Stimulated activated CD4-positive, alpha-beta T cell treated with anti-CD3 and anti-CD28 coated beads, TNF-alpha, amount 100 ng/mL, for 4 hours (primary cell): ENCODE measurements around the gene C14orf93.

Experiments
- DNase-seq, 3 experiments: peaks; one replicate each; pipeline ENCODE4 v3.0.0-alpha.2; 2020; ENCODE audit warnings: low read depth in 3 of 3

The C14orf93 gene

GRCh38 chr14:23045419-23046357 is 35.7 kb upstream of the C14orf93 start:
- DNase-seq: no peak

GRCh38 chr14:23044840-23045239 is 34.9 kb upstream of the C14orf93 start:
- no peak for DNase-seq

DNA sequence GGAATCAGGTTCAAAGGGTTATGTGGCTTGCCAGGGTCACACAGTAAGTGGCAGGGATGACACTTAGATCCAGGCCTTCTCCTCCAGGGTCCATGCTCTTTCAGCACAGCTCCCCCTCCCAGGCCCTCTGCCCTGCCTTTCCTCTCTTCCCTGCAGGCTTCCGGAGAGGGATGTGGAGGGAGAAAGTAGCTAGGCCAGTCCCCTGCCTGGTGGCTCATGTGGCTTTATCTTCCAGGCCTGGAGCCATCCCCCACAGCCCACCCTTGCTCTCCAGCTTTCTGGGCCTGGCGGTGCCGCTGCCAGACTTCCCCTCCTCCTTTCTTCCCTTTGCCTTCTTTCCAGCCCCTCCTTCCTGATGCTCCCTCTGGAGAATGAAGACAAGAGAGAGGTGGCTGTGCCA is 33.8 kb upstream of the C14orf93 start:
- DNase-seq: no peak

DNA sequence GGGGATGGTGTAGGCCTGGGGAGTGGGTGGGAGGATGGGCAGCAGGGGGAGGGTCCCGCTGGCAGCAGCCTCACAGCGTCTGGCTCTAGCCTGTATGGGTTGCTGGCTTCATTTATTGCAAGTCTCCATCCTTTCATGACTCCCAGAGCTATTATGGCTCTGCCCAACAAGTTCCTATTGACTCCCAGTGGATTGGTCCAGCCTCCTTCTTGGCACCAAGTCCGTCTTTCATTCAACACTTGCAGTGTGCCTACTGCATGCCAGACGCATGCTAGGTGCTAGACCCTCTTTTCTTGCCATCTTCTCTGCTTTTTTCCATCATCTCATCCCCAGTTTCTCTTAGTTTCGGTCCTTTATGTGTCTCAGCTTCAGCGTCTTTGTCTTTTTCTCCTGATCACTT is 33.2 kb upstream of the C14orf93 start:
- DNase-seq: no peak

- DNase-seq: no peak
These were observed 32.4 kb upstream of the C14orf93 start, which contains the start of gene PSMB11 for GRCh38 chr14:23042162-23042965. Gene PSMB11, plus strand, starts transcription at chr14:23042212. Its CDS starts 14 bp downstream, at chr14:23042226.

DNA sequence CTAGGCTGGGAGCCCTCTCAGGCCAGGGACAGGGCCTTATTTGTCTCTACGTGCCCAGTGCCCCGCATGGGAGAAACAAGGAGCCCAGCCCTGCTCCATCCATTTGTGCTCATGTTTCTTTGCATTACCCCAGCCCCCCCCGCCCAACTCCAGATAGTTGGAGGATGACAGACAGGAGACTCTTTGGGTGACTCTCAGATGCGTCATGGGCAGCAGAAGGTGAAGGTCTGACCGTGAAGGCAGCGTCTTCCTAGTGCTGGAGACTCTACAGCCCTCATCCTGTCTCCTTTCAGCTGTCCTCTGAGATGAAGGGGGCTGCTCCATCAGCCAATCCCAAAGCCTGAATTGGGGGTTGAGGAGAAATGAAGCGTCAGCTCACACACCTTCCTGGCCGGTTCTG is 31.8 kb upstream of the C14orf93 start:
- no peak for DNase-seq

- DNase-seq: no peak
These were observed 30.2 kb upstream of the C14orf93 start for GRCh38 chr14:23040100-23040499.

DNA sequence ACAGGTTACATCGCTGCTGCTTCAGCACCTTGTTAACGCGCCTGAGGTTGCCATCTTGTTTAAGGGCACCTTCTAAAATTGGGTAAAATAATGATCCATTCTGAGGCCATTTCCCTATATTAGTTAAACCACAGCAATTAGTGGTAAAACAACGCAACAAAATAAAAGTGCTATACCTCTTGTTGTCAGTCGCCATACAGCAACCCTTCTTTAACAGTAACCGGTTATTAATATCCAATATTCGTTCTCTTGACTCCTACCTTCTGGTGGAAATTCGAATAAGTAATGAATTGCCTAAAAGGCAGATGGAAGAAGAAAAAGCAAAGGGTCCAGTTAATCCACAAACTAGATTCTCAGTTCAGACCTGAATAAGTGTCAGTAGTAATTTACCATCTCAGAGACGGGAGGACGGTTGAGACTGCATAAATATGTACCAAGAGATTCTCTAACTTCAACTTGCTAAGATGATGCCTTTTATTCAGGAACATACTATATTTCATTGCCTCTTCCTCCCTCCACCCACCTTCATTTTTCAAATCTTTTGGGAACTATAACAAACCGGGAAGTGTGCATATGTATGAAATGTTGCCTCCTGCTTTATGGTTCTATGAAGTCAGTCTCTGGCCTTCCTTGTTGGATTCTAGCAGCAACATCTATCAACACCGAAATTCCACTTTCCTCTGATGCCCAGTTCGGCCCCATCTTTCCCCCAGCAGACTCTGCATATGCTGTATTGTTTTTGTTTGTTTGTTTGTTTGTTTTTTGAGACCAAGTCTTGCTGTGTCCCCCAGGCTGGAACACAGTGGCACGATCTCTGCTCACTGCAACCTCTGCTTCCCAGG is 25.6 kb upstream of the C14orf93 start:
- no peak for DNase-seq

- peak; percentile 57 to 79 (median 73) for DNase-seq
These were observed 24.8 kb upstream of the C14orf93 start, which contains the start of gene PSMB5 for GRCh38 chr14:23034498-23035302. Gene PSMB5, minus strand, starts transcription at chr14:23034900. Its CDS starts 19 bp downstream, at chr14:23034881.

- no peak for DNase-seq
These were observed 24.0 kb upstream of the C14orf93 start for GRCh38 chr14:23033801-23034497.

- DNase-seq: no peak
These were observed 23.3 kb upstream of the C14orf93 start for GRCh38 chr14:23033251-23033727.

- no peak for DNase-seq
These were observed 21.0 kb upstream of the C14orf93 start for GRCh38 chr14:23030936-23031335.

GRCh38 chr14:23028799-23029198 is 18.9 kb upstream of the C14orf93 start:
- DNase-seq: no peak

DNA sequence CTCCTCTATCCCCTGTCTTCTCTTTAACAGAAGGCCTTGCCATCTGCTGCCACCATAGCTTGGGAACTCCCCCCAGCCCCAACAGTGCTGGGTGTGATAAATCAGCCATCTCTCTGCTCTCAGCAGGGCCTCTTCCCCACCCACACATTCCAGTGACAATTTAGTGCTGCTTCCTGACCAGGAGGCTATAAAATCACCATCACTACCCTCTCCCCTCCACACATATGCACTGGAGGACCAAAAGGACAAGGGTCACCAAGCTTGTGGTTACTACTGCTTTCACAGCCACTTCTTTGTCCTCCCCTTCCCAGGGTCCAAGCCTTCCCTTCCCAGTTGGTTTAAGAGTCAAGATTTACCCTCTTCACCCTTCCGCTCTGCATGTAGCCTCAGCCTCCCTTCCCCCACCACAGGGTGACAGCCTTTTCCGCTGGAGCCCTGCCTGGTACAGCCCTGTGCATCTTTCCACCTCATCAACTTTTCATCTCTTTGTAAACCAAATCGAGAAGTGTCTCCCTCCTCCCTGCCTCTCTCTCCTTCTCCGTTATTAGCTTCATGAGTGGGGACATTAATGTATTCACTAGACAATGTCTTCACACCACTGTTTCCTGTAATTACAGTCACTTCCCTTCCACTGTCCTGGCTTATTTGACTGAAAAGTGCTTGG is 15.3 kb upstream of the C14orf93 start:
- no peak for DNase-seq

DNA sequence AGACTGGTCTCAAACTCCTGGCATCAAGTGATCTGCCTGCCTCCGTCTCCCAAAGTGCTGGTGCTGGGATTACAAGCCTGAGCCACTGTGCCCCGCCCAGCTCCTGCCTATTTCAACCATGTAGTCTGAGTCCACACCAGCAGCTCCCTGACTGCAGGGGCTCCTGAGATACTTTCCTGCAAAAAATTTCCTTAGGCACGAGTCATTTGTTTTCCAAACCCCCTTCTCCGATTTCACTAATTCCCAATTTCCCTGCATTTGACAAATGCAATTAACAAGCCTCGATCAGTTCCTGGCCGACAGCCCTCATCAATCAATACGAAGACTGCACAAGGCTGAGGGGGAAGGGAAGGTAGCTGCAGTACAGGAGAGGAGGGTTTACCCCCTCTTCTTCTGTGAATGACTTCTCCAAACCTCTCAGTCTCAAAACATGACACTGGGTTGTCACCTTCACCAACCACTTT is 14.7 kb upstream of the C14orf93 start:
- DNase-seq: no peak

DNA sequence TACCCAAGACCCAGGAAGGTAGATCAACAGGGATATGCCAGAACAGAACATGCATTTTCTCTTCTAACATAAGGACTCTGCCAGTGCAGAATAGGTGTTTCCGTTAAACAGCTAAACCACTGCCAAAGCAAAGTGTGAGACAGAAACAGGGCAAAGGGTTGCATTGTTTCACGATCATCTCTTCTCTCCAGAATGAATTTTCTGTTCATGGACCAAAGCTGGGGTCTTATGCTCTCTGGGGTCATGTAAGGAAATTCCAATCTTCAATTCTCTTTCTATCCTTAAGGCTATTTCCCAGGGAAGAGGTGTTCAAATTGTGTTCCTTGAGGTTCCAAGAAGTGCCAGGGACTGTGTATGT is 13.8 kb upstream of the C14orf93 start:
- no peak for DNase-seq

- DNase-seq: no peak
These were observed 13.3 kb upstream of the C14orf93 start for GRCh38 chr14:23023022-23023794.

GRCh38 chr14:23021889-23022442 is 12.0 kb upstream of the C14orf93 start:
- DNase-seq: no peak
